ENCODE data around the gene PHEX.

Gene PHEX

GRCh38 chrX:22041907-22042530, 9.9 kb downstream of the PHEX start:
- peak; percentile 38 to 91 for DNase-seq

GRCh38 chrX:22043872-22044271, 11.7 kb downstream of the PHEX start:
- DNase-seq: no peak

DNA sequence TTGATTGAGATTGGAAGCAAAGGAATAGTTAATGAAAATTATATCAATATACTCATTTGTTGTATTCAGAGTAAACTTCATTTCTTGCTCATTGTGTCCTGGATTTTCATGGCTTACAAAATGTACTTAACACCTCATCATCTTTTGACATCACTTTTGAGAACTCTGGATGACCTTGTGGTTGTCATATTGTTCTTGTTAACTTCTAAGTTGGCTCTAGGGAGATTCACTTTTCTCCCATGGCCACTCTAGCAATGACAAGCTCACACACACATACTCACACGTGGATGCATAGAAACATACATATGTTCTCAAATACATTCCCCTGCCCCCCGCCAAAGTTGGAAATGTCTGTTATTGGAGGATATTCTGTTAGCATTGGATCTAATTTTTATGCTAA, 15.3 kb downstream of the PHEX start:
- DNase-seq: no peak

DNA sequence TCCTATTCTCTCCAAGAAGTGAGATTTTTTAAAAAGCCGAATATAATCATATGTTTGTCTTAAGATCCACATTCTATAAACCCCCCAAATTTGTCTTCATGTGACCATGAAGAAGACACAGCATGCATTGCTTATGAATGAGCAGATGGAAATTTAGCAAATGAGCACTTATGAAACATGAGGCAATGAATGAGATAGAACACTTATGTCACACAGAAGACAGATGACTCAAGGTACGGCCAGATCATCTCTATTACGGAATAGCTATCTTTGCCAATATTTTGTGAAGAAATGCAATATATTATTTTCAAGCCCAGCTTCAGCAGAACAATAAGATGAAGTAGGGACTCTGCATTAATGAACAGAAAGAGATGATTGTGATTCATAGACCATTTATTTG, 21.4 kb downstream of the PHEX start:
- peak in 1 of 2 experiments; percentile 51 for DNase-seq

- DNase-seq: no peak
Measured at GRCh38 chrX:22056235-22056634, 24.1 kb downstream of the PHEX start.

- no peak for DNase-seq
Measured at GRCh38 chrX:22057667-22058066, 25.5 kb downstream of the PHEX start.

DNA sequence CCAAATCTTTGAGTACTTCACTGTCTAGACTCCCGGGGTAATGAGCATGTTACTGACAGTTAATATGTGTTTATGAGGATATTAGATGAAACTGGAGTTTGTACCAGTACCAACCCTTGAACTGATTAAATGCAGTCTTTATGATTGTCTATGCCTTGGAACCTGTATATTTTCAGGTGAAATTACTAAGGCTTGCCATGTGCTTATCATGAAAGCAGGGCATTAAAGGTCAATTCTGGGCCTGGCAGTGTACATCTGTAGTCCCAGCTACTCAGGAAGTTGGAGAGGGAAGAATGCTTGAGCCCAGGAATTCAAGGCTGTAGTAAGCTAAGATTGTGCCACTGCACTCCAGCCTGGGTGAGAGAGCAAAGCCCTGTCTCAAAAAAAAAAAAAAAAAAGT, 27.6 kb downstream of the PHEX start:
- DNase-seq: no peak

- no peak for DNase-seq
Measured at GRCh38 chrX:22060415-22061280, 28.5 kb downstream of the PHEX start.

- DNase-seq: no peak
Measured at GRCh38 chrX:22063284-22063683, 31.2 kb downstream of the PHEX start.

DNA sequence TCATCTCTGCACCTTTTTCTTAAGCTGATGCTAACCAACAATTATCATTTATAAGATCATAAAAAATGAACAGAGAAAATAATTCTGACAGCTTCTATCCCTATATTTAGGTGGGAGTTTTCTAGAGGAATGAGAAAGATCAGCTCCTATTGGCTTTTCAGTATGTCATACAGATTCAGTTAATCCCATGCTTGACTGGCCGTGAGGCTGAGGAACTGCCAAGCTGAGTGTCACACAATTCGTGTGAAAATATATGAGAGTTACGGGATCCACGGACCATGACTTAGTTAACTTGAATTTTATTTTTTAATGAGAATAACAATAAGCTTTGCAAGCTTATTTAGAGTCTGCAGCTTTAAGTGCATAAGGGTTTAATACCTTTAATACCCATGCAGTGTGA, 37.5 kb downstream of the PHEX start:
- no peak for DNase-seq

- no peak for DNase-seq
Measured at GRCh38 chrX:22073928-22074327, 41.8 kb downstream of the PHEX start.

DNA sequence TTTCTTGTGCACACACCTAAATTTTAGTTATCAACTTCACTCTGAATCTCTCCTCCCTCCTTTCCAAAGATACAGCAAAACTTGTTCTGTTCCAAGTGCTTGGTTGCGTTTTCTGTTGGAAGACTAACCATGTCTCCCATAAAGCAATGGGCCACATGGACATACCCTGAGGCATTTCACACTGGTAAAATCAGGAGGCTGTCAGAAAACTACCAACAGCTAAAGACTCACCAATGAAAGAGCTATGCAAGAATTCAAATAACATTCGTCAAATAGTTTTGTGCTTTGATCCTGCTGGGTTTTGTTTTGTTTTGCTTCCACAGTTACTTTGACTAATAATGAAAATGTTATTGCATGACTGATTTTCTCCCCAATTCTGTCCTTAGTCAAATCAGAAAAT, 46.0 kb downstream of the PHEX start:
- DNase-seq: no peak

- peak in 1 of 2 experiments; percentile 39 for DNase-seq
Measured at GRCh38 chrX:22081475-22082092, 49.5 kb downstream of the PHEX start.

- no peak for DNase-seq
Measured at GRCh38 chrX:22086003-22086402, 53.9 kb downstream of the PHEX start.

- DNase-seq: no peak
Measured at GRCh38 chrX:22087011-22087557, 55.0 kb downstream of the PHEX start.

GRCh38 chrX:22088326-22088725, 56.2 kb downstream of the PHEX start:
- DNase-seq: no peak

DNA sequence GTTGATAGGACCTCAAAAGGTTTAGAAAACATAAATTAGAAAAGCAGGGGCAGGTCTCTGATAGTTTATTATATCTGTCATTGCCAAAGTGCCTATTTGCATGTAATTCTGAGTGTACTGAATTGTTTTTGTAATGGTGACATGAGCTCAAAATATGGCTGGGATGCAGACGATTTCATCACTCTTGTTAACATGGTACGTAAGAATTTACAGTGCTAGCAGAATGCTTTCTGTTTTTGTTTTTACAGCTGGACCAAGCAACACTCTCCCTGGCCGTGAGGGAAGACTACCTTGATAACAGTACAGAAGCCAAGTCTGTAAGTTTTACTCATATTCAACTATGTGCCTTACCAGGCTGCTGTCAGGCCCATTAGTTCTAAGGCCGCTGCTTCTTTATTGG, 58.1 kb downstream of the PHEX start:
- no peak for DNase-seq

GRCh38 chrX:22093550-22093949, 61.4 kb downstream of the PHEX start:
- no peak for DNase-seq

- DNase-seq: peak in 1 of 2 experiments; percentile 58
Measured at GRCh38 chrX:22095286-22095685, 63.2 kb downstream of the PHEX start.

DNA sequence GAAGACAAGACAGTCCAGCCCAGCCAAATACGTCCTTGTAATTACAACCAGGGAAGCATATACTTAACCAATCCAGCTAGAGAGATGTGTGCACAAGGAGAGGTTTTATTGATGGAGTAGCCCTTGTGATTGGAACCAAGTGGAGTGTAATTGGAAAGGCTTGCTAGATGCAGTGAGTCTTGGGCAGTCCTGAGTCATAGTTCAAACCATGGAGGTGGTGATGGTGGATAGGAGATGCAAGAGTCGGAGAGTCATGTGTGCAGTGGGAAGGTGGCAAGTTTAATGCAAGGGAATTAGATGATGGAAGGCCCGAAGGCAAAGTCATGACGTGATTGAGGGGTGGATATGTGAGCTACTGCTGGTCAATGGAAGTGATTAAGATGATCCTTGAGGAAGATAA, 63.7 kb downstream of the PHEX start:
- no peak for DNase-seq

DNA sequence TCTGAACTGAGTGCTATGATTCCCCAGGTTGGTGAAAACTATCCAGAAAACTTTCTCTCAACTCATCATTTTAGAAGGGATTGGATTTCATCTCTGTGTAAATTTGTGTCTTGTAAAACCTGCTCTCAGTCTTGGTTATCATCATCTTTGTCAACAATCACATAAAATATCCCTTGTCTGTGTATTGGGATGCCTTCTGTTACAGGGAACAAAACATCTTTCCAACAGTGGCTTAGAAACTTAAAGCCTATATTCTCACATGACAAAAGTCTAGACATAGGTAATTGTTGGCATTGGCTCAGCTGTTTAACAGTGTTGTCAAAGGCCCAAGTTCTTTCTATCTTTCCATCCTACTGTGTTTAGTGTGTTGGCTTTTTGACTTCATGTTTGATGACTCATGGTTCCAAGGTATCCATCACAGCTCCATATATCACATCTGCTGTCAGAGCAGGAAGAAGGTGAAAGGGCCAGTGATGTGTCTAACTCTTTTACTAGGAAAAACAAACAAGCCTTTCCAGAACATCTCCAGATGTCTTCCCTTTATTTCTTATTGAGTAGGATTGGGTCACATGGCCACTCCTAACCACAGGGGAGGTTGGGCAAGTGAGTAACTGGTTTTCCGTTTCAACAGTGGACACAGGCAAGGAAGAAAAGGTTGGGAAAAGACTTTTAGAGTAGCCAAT, 65.0 kb downstream of the PHEX start:
- peak in 1 of 2 experiments; percentile 15 for DNase-seq

DNA sequence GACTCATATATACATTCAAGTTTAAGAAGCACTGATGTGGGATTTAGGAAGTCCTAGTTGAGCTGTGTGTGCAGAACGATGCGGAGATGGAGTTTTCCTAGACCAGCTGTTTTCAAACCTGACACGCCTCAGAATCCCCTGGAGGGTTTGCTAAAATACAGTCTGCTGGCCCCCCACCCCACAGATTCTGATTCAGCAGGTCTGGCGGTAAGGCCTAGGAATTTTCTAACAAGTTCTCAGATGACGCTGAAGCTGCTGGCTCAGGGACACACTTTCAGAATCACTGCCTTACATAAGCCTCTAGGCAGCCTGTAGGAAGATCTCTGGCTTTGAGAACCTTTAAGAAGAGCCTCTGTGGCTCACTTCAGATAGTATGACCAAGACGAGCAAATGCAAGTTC, 73.1 kb downstream of the PHEX start:
- no peak for DNase-seq

DNA sequence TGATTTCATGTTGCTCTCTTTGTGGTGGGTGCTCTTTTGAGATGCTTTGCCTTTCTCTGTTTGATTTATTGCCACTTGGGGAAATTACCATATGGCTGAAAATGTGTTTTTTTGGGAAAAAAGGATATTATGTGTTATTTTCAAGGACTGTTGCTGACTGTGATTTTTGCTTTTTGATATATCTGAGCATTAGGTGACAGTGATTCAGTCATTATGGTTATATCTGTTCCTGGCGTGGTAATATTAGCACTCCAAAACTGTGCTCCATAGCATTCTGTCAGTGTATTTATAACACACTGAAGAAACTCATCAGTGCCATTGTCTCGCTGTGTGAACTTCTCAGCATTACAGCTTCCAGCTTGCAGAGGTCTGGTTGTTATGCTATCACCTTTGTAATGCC, 73.8 kb downstream of the PHEX start:
- no peak for DNase-seq
